ENCODE results near the gene VIM. TPM values are rescaled to one million over a fixed set of nuclear protein-coding genes. Genes with fewer than 3 reads are reported as not detected.

The VIM gene
- total and polyA plus RNA-seq, 2 experiments from 2014 or later, result 131 to 228 TPM

DNA sequence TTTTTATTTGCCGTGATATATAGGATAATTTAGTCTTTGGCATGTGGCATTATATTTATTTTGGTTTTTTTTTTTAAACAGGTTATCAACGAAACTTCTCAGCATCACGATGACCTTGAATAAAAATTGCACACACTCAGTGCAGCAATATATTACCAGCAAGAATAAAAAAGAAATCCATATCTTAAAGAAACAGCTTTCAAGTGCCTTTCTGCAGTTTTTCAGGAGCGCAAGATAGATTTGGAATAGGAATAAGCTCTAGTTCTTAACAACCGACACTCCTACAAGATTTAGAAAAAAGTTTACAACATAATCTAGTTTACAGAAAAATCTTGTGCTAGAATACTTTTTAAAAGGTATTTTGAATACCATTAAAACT lies 9.1 kb downstream of the VIM start (continued):
- TF ChIP-seq, protein P1, sequence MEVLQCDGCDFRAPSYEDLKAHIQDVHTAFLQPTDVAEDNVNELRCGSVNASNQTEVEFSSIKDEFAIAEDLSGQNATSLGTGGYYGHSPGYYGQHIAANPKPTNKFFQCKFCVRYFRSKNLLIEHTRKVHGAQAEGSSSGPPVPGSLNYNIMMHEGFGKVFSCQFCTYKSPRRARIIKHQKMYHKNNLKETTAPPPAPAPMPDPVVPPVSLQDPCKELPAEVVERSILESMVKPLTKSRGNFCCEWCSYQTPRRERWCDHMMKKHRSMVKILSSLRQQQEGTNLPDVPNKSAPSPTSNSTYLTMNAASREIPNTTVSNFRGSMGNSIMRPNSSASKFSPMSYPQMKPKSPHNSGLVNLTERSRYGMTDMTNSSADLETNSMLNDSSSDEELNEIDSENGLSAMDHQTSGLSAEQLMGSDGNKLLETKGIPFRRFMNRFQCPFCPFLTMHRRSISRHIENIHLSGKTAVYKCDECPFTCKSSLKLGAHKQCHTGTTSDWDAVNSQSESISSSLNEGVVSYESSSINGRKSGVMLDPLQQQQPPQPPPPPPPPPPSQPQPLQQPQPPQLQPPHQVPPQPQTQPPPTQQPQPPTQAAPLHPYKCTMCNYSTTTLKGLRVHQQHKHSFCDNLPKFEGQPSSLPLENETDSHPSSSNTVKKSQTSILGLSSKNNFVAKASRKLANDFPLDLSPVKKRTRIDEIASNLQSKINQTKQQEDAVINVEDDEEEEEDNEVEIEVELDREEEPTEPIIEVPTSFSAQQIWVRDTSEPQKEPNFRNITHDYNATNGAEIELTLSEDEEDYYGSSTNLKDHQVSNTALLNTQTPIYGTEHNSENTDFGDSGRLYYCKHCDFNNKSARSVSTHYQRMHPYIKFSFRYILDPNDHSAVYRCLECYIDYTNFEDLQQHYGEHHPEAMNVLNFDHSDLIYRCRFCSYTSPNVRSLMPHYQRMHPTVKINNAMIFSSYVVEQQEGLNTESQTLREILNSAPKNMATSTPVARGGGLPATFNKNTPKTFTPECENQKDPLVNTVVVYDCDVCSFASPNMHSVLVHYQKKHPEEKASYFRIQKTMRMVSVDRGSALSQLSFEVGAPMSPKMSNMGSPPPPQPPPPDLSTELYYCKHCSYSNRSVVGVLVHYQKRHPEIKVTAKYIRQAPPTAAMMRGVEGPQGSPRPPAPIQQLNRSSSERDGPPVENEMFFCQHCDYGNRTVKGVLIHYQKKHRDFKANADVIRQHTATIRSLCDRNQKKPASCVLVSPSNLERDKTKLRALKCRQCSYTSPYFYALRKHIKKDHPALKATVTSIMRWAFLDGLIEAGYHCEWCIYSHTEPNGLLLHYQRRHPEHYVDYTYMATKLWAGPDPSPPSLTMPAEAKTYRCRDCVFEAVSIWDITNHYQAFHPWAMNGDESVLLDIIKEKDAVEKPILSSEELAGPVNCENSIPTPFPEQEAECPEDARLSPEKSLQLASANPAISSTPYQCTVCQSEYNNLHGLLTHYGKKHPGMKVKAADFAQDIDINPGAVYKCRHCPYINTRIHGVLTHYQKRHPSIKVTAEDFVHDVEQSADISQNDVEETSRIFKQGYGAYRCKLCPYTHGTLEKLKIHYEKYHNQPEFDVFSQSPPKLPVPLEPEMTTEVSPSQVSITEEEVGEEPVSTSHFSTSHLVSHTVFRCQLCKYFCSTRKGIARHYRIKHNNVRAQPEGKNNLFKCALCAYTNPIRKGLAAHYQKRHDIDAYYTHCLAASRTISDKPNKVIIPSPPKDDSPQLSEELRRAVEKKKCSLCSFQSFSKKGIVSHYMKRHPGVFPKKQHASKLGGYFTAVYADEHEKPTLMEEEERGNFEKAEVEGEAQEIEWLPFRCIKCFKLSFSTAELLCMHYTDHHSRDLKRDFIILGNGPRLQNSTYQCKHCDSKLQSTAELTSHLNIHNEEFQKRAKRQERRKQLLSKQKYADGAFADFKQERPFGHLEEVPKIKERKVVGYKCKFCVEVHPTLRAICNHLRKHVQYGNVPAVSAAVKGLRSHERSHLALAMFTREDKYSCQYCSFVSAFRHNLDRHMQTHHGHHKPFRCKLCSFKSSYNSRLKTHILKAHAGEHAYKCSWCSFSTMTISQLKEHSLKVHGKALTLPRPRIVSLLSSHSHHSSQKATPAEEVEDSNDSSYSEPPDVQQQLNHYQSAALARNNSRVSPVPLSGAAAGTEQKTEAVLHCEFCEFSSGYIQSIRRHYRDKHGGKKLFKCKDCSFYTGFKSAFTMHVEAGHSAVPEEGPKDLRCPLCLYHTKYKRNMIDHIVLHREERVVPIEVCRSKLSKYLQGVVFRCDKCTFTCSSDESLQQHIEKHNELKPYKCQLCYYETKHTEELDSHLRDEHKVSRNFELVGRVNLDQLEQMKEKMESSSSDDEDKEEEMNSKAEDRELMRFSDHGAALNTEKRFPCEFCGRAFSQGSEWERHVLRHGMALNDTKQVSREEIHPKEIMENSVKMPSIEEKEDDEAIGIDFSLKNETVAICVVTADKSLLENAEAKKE (CRISPR knock-in tag; IDR thresholded peaks at IDR 0.05), result no peak
- no peak for TF ChIP-seq EZH2 (IDR thresholded peaks at IDR 0.05; ENCODE audit: low read depth, unreplicated experiment)
- TF ChIP-seq, protein P2, sequence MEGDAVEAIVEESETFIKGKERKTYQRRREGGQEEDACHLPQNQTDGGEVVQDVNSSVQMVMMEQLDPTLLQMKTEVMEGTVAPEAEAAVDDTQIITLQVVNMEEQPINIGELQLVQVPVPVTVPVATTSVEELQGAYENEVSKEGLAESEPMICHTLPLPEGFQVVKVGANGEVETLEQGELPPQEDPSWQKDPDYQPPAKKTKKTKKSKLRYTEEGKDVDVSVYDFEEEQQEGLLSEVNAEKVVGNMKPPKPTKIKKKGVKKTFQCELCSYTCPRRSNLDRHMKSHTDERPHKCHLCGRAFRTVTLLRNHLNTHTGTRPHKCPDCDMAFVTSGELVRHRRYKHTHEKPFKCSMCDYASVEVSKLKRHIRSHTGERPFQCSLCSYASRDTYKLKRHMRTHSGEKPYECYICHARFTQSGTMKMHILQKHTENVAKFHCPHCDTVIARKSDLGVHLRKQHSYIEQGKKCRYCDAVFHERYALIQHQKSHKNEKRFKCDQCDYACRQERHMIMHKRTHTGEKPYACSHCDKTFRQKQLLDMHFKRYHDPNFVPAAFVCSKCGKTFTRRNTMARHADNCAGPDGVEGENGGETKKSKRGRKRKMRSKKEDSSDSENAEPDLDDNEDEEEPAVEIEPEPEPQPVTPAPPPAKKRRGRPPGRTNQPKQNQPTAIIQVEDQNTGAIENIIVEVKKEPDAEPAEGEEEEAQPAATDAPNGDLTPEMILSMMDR (conservative IDR thresholded peaks at IDR 0.05; ENCODE audit: low read depth in 2 of 2), result no peak
- TF ChIP-seq, protein P3, sequence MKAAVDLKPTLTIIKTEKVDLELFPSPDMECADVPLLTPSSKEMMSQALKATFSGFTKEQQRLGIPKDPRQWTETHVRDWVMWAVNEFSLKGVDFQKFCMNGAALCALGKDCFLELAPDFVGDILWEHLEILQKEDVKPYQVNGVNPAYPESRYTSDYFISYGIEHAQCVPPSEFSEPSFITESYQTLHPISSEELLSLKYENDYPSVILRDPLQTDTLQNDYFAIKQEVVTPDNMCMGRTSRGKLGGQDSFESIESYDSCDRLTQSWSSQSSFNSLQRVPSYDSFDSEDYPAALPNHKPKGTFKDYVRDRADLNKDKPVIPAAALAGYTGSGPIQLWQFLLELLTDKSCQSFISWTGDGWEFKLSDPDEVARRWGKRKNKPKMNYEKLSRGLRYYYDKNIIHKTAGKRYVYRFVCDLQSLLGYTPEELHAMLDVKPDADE (IDR thresholded peaks at IDR 0.05), result no peak
- TF ChIP-seq ZNF114 (CRISPR knock-in tag; IDR thresholded peaks at IDR 0.05), result no peak
- TF ChIP-seq ZNF331 (CRISPR knock-in tag; IDR thresholded peaks at IDR 0.05; ENCODE audit: low read depth), result no peak
- no peak for TF ChIP-seq STAT1 (IDR thresholded peaks at IDR 0.05; ENCODE audit: unreplicated experiment)
- no peak for TF ChIP-seq EZH2phosphoT487 (IDR thresholded peaks at IDR 0.05; ENCODE audit: unreplicated experiment)
